ENCODE data around the gene TEAD4. TPM values are rescaled to one million over a fixed set of nuclear protein-coding genes. Genes with fewer than 3 reads are reported as not detected.

Gene TEAD4
- total and polyA plus RNA-seq, 4 donors = 0.79 to 3.8 (median 2.8) TPM

DNA sequence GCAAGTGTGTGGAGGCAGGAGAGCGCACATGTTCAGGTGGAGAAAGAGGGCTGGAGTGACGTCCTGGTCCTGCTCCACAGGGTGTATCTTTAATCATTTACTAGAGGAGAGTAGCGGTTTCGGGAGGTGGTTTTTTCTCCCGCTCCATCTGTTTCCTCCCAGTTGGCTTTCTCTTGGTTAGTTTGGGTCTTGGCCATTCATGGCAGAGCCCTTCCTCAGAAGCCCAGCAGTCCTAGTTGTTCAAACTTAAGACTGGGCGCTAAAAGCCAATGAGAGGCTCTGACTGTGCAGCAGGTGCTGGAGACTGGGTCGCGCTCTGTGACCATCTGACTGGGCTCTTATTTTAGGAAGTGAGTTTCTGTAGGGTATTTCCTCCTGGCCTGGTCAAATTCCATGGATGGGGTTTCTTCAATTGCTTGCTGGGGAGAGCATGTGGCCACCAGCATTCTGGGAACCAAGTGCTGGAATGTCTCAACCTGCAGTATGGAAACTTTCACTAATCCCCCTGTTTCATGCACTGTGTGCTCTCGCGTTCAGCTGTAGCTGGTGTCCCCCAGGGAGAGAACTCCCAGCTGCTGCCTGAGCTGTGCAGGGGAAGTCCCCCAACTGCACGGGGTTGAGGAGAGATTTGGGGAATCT lies 90.5 kb downstream of the TEAD4 start:
- H3K36me3 ChIP-seq (ENCODE audit: control insufficient read depth in 4 of 4, insufficient read depth in 3 of 4, low read depth in 1 of 4, low read length in 3 of 4) = no peaks in the 10 kb centered on the region
- no peaks in the 10 kb centered on the region for H3K9me3 ChIP-seq (ENCODE audit: control insufficient read depth in 4 of 4, low read length in 3 of 4)
- no peak for TF ChIP-seq ZBTB33 (IDR thresholded peaks at IDR 0.05)
- TF ChIP-seq JUND (IDR thresholded peaks at IDR 0.05) = no peak
- TF ChIP-seq YY1 (IDR thresholded peaks at IDR 0.05) = no peak
- TF ChIP-seq EGR1 (IDR thresholded peaks at IDR 0.05; ENCODE audit: low read depth in 2 of 2) = no peak
- TF ChIP-seq FOXA2 (IDR thresholded peaks at IDR 0.05) = no peak
- TF ChIP-seq HNF4G (IDR thresholded peaks at IDR 0.05) = no peak
- TF ChIP-seq GABPA (IDR thresholded peaks at IDR 0.05 in 1 of 2, conservative IDR thresholded peaks at IDR 0.05 in 1 of 2) = no peak
- TF ChIP-seq FOXA1 (IDR thresholded peaks at IDR 0.05) = no peak
- no peak for TF ChIP-seq NR2F2 (IDR thresholded peaks at IDR 0.05)
- no peak for TF ChIP-seq RAD21 (IDR thresholded peaks at IDR 0.05)
- no peak for TF ChIP-seq SP1 (IDR thresholded peaks at IDR 0.05)
- TF ChIP-seq, protein P1, sequence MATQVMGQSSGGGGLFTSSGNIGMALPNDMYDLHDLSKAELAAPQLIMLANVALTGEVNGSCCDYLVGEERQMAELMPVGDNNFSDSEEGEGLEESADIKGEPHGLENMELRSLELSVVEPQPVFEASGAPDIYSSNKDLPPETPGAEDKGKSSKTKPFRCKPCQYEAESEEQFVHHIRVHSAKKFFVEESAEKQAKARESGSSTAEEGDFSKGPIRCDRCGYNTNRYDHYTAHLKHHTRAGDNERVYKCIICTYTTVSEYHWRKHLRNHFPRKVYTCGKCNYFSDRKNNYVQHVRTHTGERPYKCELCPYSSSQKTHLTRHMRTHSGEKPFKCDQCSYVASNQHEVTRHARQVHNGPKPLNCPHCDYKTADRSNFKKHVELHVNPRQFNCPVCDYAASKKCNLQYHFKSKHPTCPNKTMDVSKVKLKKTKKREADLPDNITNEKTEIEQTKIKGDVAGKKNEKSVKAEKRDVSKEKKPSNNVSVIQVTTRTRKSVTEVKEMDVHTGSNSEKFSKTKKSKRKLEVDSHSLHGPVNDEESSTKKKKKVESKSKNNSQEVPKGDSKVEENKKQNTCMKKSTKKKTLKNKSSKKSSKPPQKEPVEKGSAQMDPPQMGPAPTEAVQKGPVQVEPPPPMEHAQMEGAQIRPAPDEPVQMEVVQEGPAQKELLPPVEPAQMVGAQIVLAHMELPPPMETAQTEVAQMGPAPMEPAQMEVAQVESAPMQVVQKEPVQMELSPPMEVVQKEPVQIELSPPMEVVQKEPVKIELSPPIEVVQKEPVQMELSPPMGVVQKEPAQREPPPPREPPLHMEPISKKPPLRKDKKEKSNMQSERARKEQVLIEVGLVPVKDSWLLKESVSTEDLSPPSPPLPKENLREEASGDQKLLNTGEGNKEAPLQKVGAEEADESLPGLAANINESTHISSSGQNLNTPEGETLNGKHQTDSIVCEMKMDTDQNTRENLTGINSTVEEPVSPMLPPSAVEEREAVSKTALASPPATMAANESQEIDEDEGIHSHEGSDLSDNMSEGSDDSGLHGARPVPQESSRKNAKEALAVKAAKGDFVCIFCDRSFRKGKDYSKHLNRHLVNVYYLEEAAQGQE (IDR thresholded peaks at IDR 0.05) = no peak
- no peak for TF ChIP-seq RXRA (IDR thresholded peaks at IDR 0.05)
- TF ChIP-seq, protein P2, sequence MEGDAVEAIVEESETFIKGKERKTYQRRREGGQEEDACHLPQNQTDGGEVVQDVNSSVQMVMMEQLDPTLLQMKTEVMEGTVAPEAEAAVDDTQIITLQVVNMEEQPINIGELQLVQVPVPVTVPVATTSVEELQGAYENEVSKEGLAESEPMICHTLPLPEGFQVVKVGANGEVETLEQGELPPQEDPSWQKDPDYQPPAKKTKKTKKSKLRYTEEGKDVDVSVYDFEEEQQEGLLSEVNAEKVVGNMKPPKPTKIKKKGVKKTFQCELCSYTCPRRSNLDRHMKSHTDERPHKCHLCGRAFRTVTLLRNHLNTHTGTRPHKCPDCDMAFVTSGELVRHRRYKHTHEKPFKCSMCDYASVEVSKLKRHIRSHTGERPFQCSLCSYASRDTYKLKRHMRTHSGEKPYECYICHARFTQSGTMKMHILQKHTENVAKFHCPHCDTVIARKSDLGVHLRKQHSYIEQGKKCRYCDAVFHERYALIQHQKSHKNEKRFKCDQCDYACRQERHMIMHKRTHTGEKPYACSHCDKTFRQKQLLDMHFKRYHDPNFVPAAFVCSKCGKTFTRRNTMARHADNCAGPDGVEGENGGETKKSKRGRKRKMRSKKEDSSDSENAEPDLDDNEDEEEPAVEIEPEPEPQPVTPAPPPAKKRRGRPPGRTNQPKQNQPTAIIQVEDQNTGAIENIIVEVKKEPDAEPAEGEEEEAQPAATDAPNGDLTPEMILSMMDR (IDR thresholded peaks at IDR 0.05; ENCODE audit: low read depth, low read length, missing input control) = no peak
- TF ChIP-seq, protein P3, sequence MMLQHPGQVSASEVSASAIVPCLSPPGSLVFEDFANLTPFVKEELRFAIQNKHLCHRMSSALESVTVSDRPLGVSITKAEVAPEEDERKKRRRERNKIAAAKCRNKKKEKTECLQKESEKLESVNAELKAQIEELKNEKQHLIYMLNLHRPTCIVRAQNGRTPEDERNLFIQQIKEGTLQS (IDR thresholded peaks at IDR 0.05) = no peak
- no peaks in the 10 kb centered on the region for H3K4me1 ChIP-seq (ENCODE audit: control insufficient read depth in 4 of 4, insufficient read depth in 4 of 4, low read length in 3 of 4)
- H3K4me3 ChIP-seq (ENCODE audit: low read depth in 1 of 3, low read length in 3 of 3) = no peak overlapping the region
- no peak overlapping the region for H3K27ac ChIP-seq (ENCODE audit: low read depth in 1 of 2, low read length in 2 of 2)
- no peak overlapping the region for H3K9ac ChIP-seq (ENCODE audit: low read depth in 1 of 2, low read length in 2 of 2)
- no peaks in the 10 kb centered on the region for H3K27me3 ChIP-seq (ENCODE audit: control insufficient read depth in 4 of 4, insufficient read depth in 4 of 4, low read length in 3 of 4)
- 64% methylated on average over 11 of the region's 11 CpGs for WGBS
- no peak for DNase-seq (ENCODE audit: low spot score)

DNA sequence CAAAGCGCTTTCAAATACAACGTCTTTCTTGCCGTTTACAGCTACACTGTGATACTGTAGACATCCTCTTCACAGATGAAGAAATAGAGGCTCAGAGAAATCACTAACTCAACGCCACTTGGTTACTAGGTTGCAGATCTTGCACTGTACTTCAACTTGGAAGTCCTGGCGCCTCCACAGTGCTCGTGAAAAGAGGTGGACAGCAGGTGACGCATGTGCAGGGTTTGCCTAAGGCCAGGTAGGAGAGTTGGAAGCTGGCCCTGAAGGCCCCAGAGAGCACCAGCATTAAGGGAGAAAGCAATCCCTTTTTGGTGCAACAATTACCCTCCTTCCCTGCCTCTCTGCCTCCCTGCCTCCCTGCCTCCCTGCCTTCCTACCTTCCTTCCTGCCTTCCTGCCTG lies 95.2 kb downstream of the TEAD4 start:
- Histone ChIP-seq H3K27ac (ENCODE audit: low read depth in 1 of 2, low read length in 2 of 2) (no peak overlapping the region), H3K9me3 (ENCODE audit: control insufficient read depth in 4 of 4, low read length in 3 of 4) (no peaks in the 10 kb centered on the region), H3K4me3 (ENCODE audit: low read depth in 1 of 3, low read length in 3 of 3) (no peak overlapping the region), H3K27me3 (ENCODE audit: control insufficient read depth in 4 of 4, insufficient read depth in 4 of 4, low read length in 3 of 4) (no peaks in the 10 kb centered on the region), H3K36me3 (ENCODE audit: control insufficient read depth in 4 of 4, insufficient read depth in 3 of 4, low read depth in 1 of 4, low read length in 3 of 4) (no peaks in the 10 kb centered on the region), H3K4me1 (ENCODE audit: control insufficient read depth in 4 of 4, insufficient read depth in 4 of 4, low read length in 3 of 4) (no peaks in the 10 kb centered on the region), H3K9ac (ENCODE audit: low read depth in 1 of 2, low read length in 2 of 2) (no peak overlapping the region)
- 89% methylated on average over 7 of the region's 7 CpGs for WGBS
- TF ChIP-seq YY1 (IDR thresholded peaks at IDR 0.05) = no peak
- DNase-seq (ENCODE audit: low spot score) = no peak

Data from liver (tissue), 9 donors.